GM12878 (cell line): Measurements from ENCODE around the gene AGRN. TPM values are rescaled to one million over a fixed set of nuclear protein-coding genes. Genes with fewer than 3 reads are reported as not detected.

ENCODE experiments used
- BHLHE40 ChIP-seq, 2 experiments: fragments of 450-650 bp in 1 of 2; IDR thresholded peaks; 2 replicates each; pipeline ENCODE4 v1.6.1; 2011 to 2017; ENCODE audit warnings: low read depth in 2 of 2, borderline replicate concordance in 1 of 2, improper control_type of control experiment in 1 of 2, low read length in 1 of 2, mild to moderate bottlenecking in 1 of 2
- BMI1 ChIP-seq: fragments of 450-650 bp; IDR thresholded peaks from 2 replicates; pipeline ENCODE4 v1.6.1; 2016; ENCODE audit warnings: mild to moderate bottlenecking, moderate library complexity, borderline replicate concordance
- CHD4 ChIP-seq: fragments of 200-600 bp; sonication (generic); IDR thresholded peaks from 2 replicates; pipeline ENCODE4 v1.6.1; 2016; ENCODE audit warnings: mild to moderate bottlenecking
- CREM ChIP-seq: IDR thresholded peaks from 2 replicates; pipeline ENCODE4 v1.6.1; 2014; ENCODE audit warnings: antibody characterized with exemption, low read depth
- IKZF2 ChIP-seq, 2 experiments: fragments of 450-650 bp; IDR thresholded peaks; 2 replicates each; pipeline ENCODE4 v1.6.1; 2017; ENCODE audit warnings: mild to moderate bottlenecking in 2 of 2, moderate library complexity in 2 of 2
- NFXL1 ChIP-seq: fragments of 450-650 bp; IDR thresholded peaks from 2 replicates; pipeline ENCODE4 v1.6.1; 2017; ENCODE audit warnings: antibody characterized with exemption, mild to moderate bottlenecking, borderline replicate concordance
- RAD21 ChIP-seq: IDR thresholded peaks from 2 replicates; pipeline ENCODE4 v1.6.1; 2011; ENCODE audit warnings: mild to moderate bottlenecking, low read depth, low read length, moderate library complexity; ENCODE audit not compliant: insufficient read depth
- SMAD5 ChIP-seq: IDR thresholded peaks from 2 replicates; pipeline ENCODE4 v1.6.1; 2016; ENCODE audit warnings: antibody characterized with exemption, low read depth
- polyA plus RNA-seq, 11 experiments: library from polyadenylated mRNA; depleted of rRNA in 4 of 11; unstranded in 6 of 11; stranded (reverse) in 5 of 11; fragments of >200 nt; fragmentation: Nextera tagmentation in 4 of 11; fragmentation: Illumina TruSeq in 1 of 11; extraction: Ambion mirVana in 4 of 11; extraction: Trizol in 1 of 11; gene quantifications; 1 replicate in 1 of 11; 2 replicates in 10 of 11; pipeline versions ENCODE4 v1.2.1 to v1.2.3, GENCODE V29; 2011 to 2016; ENCODE audit warnings: inconsistent platforms in 2 of 11, missing spikeins in 2 of 11, low read depth in 1 of 11
- total RNA-seq, 4 experiments: library from RNA; depleted of rRNA in 3 of 4; stranded (reverse); fragments of >200 nt in 3 of 4; fragmentation: Illumina TruSeq in 1 of 4; extraction: Trizol in 1 of 4; gene quantifications; 2 replicates each; pipeline versions ENCODE4 v1.2.1 to v1.2.3, GENCODE V29; 2013 to 2021
- TF ChIP-seq, protein P1 (sequence below): IDR thresholded peaks from 2 replicates; pipeline ENCODE4 v1.6.1; 2012; ENCODE audit warnings: low read depth, low read length, improper control_type of control experiment

AGRN gene
- total and polyA plus RNA-seq, 10 of the 15 experiments (the other 5 are each of a cell fraction or from before 2014, with no cell fraction given) = 0.02 to 41.8 (median 4.1) TPM

DNA sequence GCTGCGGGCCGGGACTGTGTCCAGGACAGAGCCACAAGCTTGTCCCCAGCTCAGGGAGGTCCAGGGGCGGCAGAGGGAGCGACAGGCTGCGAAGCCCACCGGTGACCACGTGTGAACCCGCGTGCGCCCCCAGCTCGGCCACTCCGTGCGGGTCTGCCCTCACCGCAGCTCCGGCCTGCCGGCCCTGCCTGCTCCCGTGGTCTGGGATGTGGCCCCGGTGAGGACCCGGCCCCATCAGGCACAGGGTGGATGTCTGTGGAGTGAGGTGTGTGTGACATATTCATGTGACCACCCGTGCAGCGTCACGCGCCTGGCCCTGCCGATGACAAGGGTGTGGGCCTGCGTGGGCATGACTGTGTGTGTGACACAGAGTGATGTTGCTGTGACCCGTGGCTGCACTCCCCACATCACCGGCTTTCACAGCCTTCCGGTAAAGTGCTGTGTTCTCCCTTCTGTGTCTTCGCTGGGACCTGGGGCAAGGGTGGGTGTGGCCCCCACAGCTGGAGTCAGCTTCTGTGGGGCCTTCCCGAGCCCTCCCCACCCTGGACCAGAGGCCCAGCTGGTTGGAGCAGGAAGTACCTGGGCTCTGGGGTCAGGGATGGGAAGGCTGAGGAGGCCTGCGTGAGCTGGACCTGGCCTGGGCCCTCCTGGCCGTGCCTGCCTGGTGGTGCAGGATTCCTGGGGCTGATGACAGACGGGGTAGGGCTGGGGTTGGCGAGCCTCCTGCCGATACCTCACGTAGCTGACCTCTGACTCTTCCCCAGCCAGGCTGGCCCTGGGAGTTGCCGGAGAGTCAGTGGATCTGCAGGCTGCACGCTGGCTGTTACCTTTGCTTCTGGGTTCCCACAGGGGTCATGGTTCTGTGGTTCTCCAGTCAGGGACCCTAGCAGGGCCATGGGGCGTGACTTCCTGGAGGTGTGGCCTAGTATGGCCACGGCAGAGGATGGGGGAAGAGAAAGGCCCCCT, 50.1 kb downstream of the AGRN start (continued):
- no peak for TF ChIP-seq BMI1
- TF ChIP-seq IKZF2 (IDR thresholded peaks at IDR 0.05) = no peak
- TF ChIP-seq, protein P1, sequence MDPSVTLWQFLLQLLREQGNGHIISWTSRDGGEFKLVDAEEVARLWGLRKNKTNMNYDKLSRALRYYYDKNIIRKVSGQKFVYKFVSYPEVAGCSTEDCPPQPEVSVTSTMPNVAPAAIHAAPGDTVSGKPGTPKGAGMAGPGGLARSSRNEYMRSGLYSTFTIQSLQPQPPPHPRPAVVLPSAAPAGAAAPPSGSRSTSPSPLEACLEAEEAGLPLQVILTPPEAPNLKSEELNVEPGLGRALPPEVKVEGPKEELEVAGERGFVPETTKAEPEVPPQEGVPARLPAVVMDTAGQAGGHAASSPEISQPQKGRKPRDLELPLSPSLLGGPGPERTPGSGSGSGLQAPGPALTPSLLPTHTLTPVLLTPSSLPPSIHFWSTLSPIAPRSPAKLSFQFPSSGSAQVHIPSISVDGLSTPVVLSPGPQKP = no peak
- TF ChIP-seq NFXL1 = no peak
- no peak for TF ChIP-seq RAD21
- no peak for TF ChIP-seq SMAD5
- peak; percentile 35 to 75; a peak in 3 of 4 replicates for TF ChIP-seq BHLHE40 (IDR thresholded peaks at IDR 0.05; ENCODE audit: borderline replicate concordance in 1 of 2, low read depth in 2 of 2, low read length in 1 of 2)
- TF ChIP-seq CHD4 = no peak
- TF ChIP-seq CREM = no peak
